HEK293 (cell line): Measurements from ENCODE around the gene ARHGAP35.

Experiments
- CTCF ChIA-PET: fragments of 350-600 bp; formaldehyde crosslinking; extraction: SDS; loops from one replicate; lab custom pipeline; 2021; ENCODE audit warnings: antibody characterized with exemption; lab: Yijun Ruan, JAX
- POLR2A ChIA-PET: fragments of 300-600 bp; formaldehyde crosslinking; extraction: SDS; loops from one replicate; lab custom pipeline; 2020; ENCODE audit warnings: antibody characterized with exemption, inconsistent platforms; lab: Yijun Ruan, JAX
- H3K27ac ChIP-seq: fragments of 200-500 bp; sonication (Bioruptor generic); 2 replicates; pipeline ENCODE4 v1.5.1; 2014; ENCODE audit warnings: low read depth, low read length, control low read depth, inconsistent platforms; ENCODE audit errors: extremely low read depth
- H3K36me3 ChIP-seq, 2 experiments: fragments of 200-500 bp in 1 of 2; sonication (Bioruptor generic) in 1 of 2; 1 replicate in 1 of 2; 2 replicates in 1 of 2; pipeline ENCODE4 v1.5.1; 2014 to 2017; ENCODE audit warnings: inconsistent platforms in 2 of 2, low read length in 2 of 2; ENCODE audit not compliant: control insufficient read depth in 2 of 2, insufficient read depth in 1 of 2
- H3K4me1 ChIP-seq: fragments of 200-500 bp; sonication (Bioruptor generic); 2 replicates; pipeline ENCODE4 v1.5.1; 2014; ENCODE audit warnings: mild to moderate bottlenecking, low read length, inconsistent platforms; ENCODE audit not compliant: control insufficient read depth, insufficient read depth
- H3K4me3 ChIP-seq: 2 replicates; pipeline ENCODE4 v1.5.1; 2011; ENCODE audit warnings: low read depth, mild to moderate bottlenecking, control low read depth, low read length, moderate library complexity
- H3K9me3 ChIP-seq: fragments of 200-500 bp; sonication (Bioruptor generic); 2 replicates; pipeline ENCODE4 v1.5.1; 2014; ENCODE audit warnings: low read depth, low read length, inconsistent platforms; ENCODE audit not compliant: control insufficient read depth, insufficient read depth
- ATF2 ChIP-seq: fragments of 450-650 bp; formaldehyde crosslinking; IDR thresholded peaks from 2 replicates; pipeline ENCODE4 v1.5.1; 2016; ENCODE audit warnings: missing biosample characterization, missing genetic modification characterization, low read depth
- CTCF ChIP-seq: fragments of 450-650 bp; formaldehyde crosslinking; IDR thresholded peaks from 2 replicates; pipeline ENCODE4 v1.5.1; 2016; ENCODE audit warnings: missing biosample characterization, missing genetic modification characterization
- GLIS1 ChIP-seq: fragments of 450-650 bp; formaldehyde crosslinking; IDR thresholded peaks from 2 replicates; pipeline ENCODE4 v1.5.1; 2016; ENCODE audit warnings: missing biosample characterization, missing genetic modification characterization
- HOXA7 ChIP-seq: sonication (generic); formaldehyde crosslinking; IDR thresholded peaks from 2 replicates; pipeline ENCODE4 v1.8.1; 2022; ENCODE audit warnings: missing genetic modification reagents, borderline replicate concordance
- MYNN ChIP-seq: fragments of 450-650 bp; formaldehyde crosslinking; IDR thresholded peaks from 2 replicates; pipeline ENCODE4 v1.5.1; 2016; ENCODE audit warnings: missing biosample characterization, missing genetic modification characterization, borderline replicate concordance
- MZF1 ChIP-seq: fragments of 450-650 bp; formaldehyde crosslinking; IDR thresholded peaks from 2 replicates; pipeline ENCODE4 v1.5.1; 2017; ENCODE audit warnings: missing biosample characterization, missing genetic modification characterization, borderline replicate concordance
- OSR2 ChIP-seq: fragments of 450-650 bp; formaldehyde crosslinking; IDR thresholded peaks from 2 replicates; pipeline ENCODE4 v1.5.1; 2016; ENCODE audit warnings: missing biosample characterization, missing genetic modification characterization
- SP2 ChIP-seq: fragments of 450-650 bp; formaldehyde crosslinking; IDR thresholded peaks from 2 replicates; pipeline ENCODE4 v1.5.1; 2016; ENCODE audit warnings: missing biosample characterization, missing genetic modification characterization
- ZBTB10 ChIP-seq: fragments of 450-650 bp; formaldehyde crosslinking; IDR thresholded peaks from 2 replicates; pipeline ENCODE4 v1.5.1; 2016; ENCODE audit warnings: missing biosample characterization, missing genetic modification characterization
- ZBTB26 ChIP-seq: fragments of 450-650 bp; formaldehyde crosslinking; optimal IDR thresholded peaks from 2 replicates; pipeline ENCODE3; 2016; ENCODE audit warnings: missing biosample characterization, mild to moderate bottlenecking, missing genetic modification characterization
- ZBTB48 ChIP-seq: fragments of 450-650 bp; formaldehyde crosslinking; IDR thresholded peaks from 2 replicates; pipeline ENCODE4 v1.5.1; 2016; ENCODE audit warnings: missing biosample characterization, missing genetic modification characterization
- ZBTB6 ChIP-seq: fragments of 450-650 bp; formaldehyde crosslinking; IDR thresholded peaks from 2 replicates; pipeline ENCODE4 v1.5.1; 2017; ENCODE audit warnings: missing biosample characterization, missing genetic modification characterization
- ZBTB7A ChIP-seq: fragments of 450-650 bp; formaldehyde crosslinking; IDR thresholded peaks from 2 replicates; pipeline ENCODE4 v1.5.1; 2016; ENCODE audit warnings: low read depth, missing biosample characterization, missing genetic modification characterization
- ZBTB8A ChIP-seq: fragments of 450-650 bp; formaldehyde crosslinking; IDR thresholded peaks from 2 replicates; pipeline ENCODE4 v1.5.1; 2016; ENCODE audit warnings: missing biosample characterization, missing genetic modification characterization
- ZEB2 ChIP-seq: fragments of 450-650 bp; formaldehyde crosslinking; IDR thresholded peaks from 2 replicates; pipeline ENCODE4 v1.5.1; 2016; ENCODE audit warnings: missing biosample characterization, missing genetic modification characterization
- ZFHX2 ChIP-seq: fragments of 450-650 bp; formaldehyde crosslinking; conservative IDR thresholded peaks from 2 replicates; pipeline ENCODE4 v1.5.1; 2016; ENCODE audit warnings: missing biosample characterization, missing genetic modification characterization
- ZFP69B ChIP-seq: fragments of 450-650 bp; formaldehyde crosslinking; IDR thresholded peaks from 2 replicates; pipeline ENCODE4 v1.5.1; 2016; ENCODE audit warnings: missing biosample characterization, missing genetic modification characterization
- ZNF121 ChIP-seq: fragments of 450-650 bp; formaldehyde crosslinking; IDR thresholded peaks from 2 replicates; pipeline ENCODE4 v1.5.1; 2016; ENCODE audit warnings: missing biosample characterization, missing genetic modification characterization
- ZNF133 ChIP-seq: fragments of 450-650 bp; formaldehyde crosslinking; IDR thresholded peaks from 2 replicates; pipeline ENCODE4 v1.5.1; 2016; ENCODE audit warnings: missing biosample characterization, missing genetic modification characterization
- ZNF169 ChIP-seq: fragments of 450-650 bp; formaldehyde crosslinking; IDR thresholded peaks from 2 replicates; pipeline ENCODE4 v1.5.1; 2016; ENCODE audit warnings: missing biosample characterization, missing genetic modification characterization
- ZNF223 ChIP-seq: fragments of 450-650 bp; formaldehyde crosslinking; IDR thresholded peaks from 2 replicates; pipeline ENCODE4 v1.5.1; 2016; ENCODE audit warnings: missing biosample characterization, missing genetic modification characterization
- ZNF239 ChIP-seq: fragments of 450-650 bp; formaldehyde crosslinking; IDR thresholded peaks from 2 replicates; pipeline ENCODE4 v1.5.1; 2016; ENCODE audit warnings: missing biosample characterization, missing genetic modification characterization
- ZNF335 ChIP-seq: fragments of 450-650 bp; formaldehyde crosslinking; conservative IDR thresholded peaks from 2 replicates; pipeline ENCODE4 v1.5.1; 2016; ENCODE audit warnings: missing biosample characterization, missing genetic modification characterization
- ZNF366 ChIP-seq: fragments of 450-650 bp; formaldehyde crosslinking; conservative IDR thresholded peaks from 2 replicates; pipeline ENCODE4 v1.5.1; 2016; ENCODE audit warnings: missing biosample characterization, missing genetic modification characterization
- ZNF404 ChIP-seq: fragments of 450-650 bp; formaldehyde crosslinking; IDR thresholded peaks from 2 replicates; pipeline ENCODE4 v1.5.1; 2017; ENCODE audit warnings: missing biosample characterization, missing genetic modification characterization
- ZNF549 ChIP-seq: fragments of 450-650 bp; IDR thresholded peaks from 2 replicates; pipeline ENCODE4 v1.5.1; 2018; ENCODE audit warnings: missing biosample characterization, missing genetic modification characterization, mild to moderate bottlenecking, inconsistent platforms, moderate library complexity
- ZNF558 ChIP-seq: fragments of 450-650 bp; formaldehyde crosslinking; IDR thresholded peaks from 2 replicates; pipeline ENCODE4 v1.5.1; 2016; ENCODE audit warnings: missing biosample characterization, missing genetic modification characterization
- ZNF610 ChIP-seq: fragments of 450-650 bp; formaldehyde crosslinking; IDR thresholded peaks from 2 replicates; pipeline ENCODE4 v1.5.1; 2016; ENCODE audit warnings: missing biosample characterization, missing genetic modification characterization, borderline replicate concordance
- ZNF660 ChIP-seq: fragments of 450-650 bp; IDR thresholded peaks from 2 replicates; pipeline ENCODE4 v1.5.1; 2018; ENCODE audit warnings: missing biosample characterization, mild to moderate bottlenecking, missing genetic modification characterization
- ZNF670 ChIP-seq: fragments of 450-650 bp; formaldehyde crosslinking; IDR thresholded peaks from 2 replicates; pipeline ENCODE4 v1.5.1; 2016; ENCODE audit warnings: missing biosample characterization, missing genetic modification characterization, low read depth

ARHGAP35 gene

GRCh38 chr19:46860125-46860845 is 512 bp upstream of the ARHGAP35 start:
- Histone ChIP-seq H3K9me3 (no peaks in the 10 kb centered on the region), H3K27ac (peak overlapping the region; percentile 99), H3K4me3 (peak overlapping the region; percentile 76), H3K36me3 (no peaks in the 10 kb centered on the region), H3K4me1 (peaks cover 32% of the 10 kb centered on the region)
- ChIA-PET CTCF (interaction anchor here (0.7 to 5.3 kb wide), 4 partner anchors 42 to 132 kb away, joined by 4 to 65 read pairs (median 8); no protein-coding TSS in a partner anchor), POLR2A (interaction anchor here (0.5 to 2.2 kb wide), 8 partner anchors 8 to 414 kb away, joined by 3 to 15 read pairs (median 4); partner anchors contain the start of genes AP2S1, SLC1A5 and ZC3H4)
- TF ChIP-seq ZBTB48 (tag by site-specific recombination) = peak; percentile 91
- peak; percentile 83; the same call in 1 of the 2 replicates for TF ChIP-seq ZNF239 (tag by site-specific recombination)
- TF ChIP-seq MZF1 (tag by site-specific recombination) = 0 out of 2 replicates have a peak, but pooled peaks have one; percentile 1
- TF ChIP-seq ZNF558 (tag by site-specific recombination) = no peak
- no peak for TF ChIP-seq HOXA7
- peak; percentile 67; the same call in 1 of the 2 replicates for TF ChIP-seq CTCF
- peak; percentile 29; the same call in 1 of the 2 replicates for TF ChIP-seq OSR2
- no peak for TF ChIP-seq ATF2
- peak; percentile 62 for TF ChIP-seq ZNF335 (tag by site-specific recombination)
- peak; percentile 98 for TF ChIP-seq SP2 (tag by site-specific recombination)
- TF ChIP-seq ZNF121 (tag by site-specific recombination) = peak; percentile 61; the same call in 1 of the 2 replicates
- peak; percentile 64; the same call in 1 of the 2 replicates for TF ChIP-seq ZBTB6 (tag by site-specific recombination)
- TF ChIP-seq ZBTB26 (tag by site-specific recombination) = peak; percentile 99
- no peak for TF ChIP-seq ZNF549 (tag by site-specific recombination)
- peak; percentile 88 for TF ChIP-seq ZBTB10 (tag by site-specific recombination)
- 0 out of 2 replicates have a peak, but pooled peaks have one; percentile 42 for TF ChIP-seq ZNF169 (tag by site-specific recombination)
- no peak for TF ChIP-seq ZNF670
- peak; percentile 62; the same call in 1 of the 2 replicates for TF ChIP-seq ZNF610 (tag by site-specific recombination)
- peak; percentile 92 for TF ChIP-seq ZEB2 (tag by site-specific recombination)
- peak; percentile 49; the same call in 1 of the 2 replicates for TF ChIP-seq ZFHX2 (tag by site-specific recombination)
- peak; percentile 34; the same call in 1 of the 2 replicates for TF ChIP-seq ZNF660
- TF ChIP-seq ZNF404 (tag by site-specific recombination) = no peak
- 0 out of 2 replicates have a peak, but pooled peaks have one; percentile 32 for TF ChIP-seq ZNF133 (tag by site-specific recombination)
- peak; percentile 68 for TF ChIP-seq ZBTB8A (tag by site-specific recombination)
- TF ChIP-seq ZNF366 (tag by site-specific recombination) = peak; percentile 86
- no peak for TF ChIP-seq MYNN (tag by site-specific recombination)
- no peak for TF ChIP-seq ZFP69B (tag by site-specific recombination)
- TF ChIP-seq ZNF223 = no peak
- TF ChIP-seq GLIS1 (tag by site-specific recombination) = peak; percentile 45; the same call in 1 of the 2 replicates
- TF ChIP-seq ZBTB7A (tag by site-specific recombination) = peak; percentile 50; the same call in 1 of the 2 replicates
